ENCODE data around the gene ABL1.
"Not testable (repeated sequence)": the region's sequence is repeated elsewhere in the genome, so short reads cannot be mapped to it uniquely, and the experiment has no call there.

ABL1 gene

DNA sequence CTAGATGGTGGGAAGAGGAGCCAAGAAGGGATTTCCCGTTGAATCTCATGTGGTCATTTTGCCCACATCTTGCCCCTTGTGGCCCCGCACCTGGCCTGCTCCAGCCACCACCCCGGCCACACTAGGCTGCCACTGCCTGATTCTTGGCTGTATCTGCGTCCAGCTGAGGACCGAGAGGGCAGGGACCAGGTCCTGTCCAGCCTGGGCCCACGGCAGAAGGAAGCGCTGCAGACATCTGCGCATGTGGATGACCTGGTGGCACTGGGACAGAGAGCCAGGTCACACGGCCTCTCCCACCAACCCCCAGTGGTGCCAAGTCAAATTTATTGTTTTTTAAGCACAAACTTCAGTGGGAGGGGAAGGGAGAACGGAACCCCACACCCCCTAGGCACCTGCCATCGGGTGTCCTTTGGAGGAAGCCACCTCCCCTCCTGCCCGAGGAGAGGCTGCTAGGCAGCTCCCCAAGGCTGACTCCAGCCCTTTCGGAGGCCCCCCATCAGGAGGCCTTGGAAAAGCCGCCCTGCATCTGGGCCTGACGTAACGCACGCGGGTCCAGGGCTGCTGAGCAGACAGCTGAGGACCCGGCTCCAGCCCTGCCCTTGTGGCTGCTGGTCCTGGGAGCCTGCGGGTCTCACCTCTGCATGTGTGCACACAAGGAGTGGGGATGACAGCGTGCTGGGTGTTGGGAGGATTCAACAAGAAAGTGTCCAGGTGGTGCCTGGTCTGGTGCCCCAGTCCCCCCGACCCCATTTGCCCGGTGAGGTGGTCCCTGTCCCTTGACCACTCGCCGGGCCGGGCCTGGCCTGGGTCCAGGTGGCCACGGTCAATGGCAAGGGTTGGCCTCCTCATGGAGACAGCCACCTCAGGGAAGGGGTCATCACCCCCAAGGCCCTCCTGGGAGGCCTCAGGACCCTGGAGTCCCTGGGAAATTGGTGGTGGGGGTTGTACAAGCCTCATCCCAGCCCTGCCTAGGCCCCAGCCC, 67.4 kb downstream of the ABL1 start:
- DNase-seq (ENCODE audit: low read depth in 2 of 3, low spot score in 2 of 3) = no peak

DNA sequence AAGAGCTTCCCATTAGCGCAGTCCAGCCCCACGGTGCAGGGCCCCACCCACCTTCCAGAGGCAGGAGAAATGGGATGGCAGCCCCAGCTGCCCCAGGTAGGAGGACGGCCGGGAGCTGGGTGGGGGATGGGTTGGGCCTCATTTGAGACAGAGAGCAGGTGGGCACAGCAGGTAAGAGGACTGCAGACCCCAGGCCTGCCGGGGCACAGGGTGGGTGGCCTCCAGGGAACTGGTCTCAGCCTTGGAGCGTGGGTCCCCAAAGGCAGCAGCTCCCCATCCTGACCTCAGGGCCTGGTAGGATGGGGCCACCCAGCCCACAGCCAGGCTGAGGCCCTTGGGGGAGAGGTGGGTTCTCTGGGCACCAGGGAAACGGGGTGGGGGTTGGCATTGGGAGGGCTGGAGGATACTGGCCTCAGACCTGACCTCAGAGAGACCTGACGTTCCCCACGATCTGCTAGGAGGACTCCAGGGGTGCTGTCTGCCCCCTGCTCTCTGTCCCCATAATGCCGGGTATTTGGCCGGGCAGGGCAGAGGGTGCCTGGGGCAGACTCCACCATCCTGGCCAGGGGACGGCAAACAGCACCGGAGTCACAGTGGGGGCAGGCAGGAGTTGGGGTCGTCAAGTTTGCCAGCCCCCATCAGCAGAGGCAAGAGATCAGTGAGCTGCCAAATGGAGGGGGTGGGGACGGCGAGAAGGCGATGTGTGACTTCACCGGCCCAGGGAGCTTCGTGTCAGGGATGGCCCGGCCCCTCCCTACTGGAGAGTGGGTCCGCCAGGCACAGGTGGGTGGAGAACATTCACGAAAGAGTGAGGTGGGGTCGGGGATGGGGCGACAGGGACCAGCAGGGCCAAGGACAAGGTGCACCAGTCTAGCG, 68.4 kb downstream of the ABL1 start:
- DNase-seq (ENCODE audit: low read depth in 2 of 3, low spot score in 2 of 3) = no peak

DNA sequence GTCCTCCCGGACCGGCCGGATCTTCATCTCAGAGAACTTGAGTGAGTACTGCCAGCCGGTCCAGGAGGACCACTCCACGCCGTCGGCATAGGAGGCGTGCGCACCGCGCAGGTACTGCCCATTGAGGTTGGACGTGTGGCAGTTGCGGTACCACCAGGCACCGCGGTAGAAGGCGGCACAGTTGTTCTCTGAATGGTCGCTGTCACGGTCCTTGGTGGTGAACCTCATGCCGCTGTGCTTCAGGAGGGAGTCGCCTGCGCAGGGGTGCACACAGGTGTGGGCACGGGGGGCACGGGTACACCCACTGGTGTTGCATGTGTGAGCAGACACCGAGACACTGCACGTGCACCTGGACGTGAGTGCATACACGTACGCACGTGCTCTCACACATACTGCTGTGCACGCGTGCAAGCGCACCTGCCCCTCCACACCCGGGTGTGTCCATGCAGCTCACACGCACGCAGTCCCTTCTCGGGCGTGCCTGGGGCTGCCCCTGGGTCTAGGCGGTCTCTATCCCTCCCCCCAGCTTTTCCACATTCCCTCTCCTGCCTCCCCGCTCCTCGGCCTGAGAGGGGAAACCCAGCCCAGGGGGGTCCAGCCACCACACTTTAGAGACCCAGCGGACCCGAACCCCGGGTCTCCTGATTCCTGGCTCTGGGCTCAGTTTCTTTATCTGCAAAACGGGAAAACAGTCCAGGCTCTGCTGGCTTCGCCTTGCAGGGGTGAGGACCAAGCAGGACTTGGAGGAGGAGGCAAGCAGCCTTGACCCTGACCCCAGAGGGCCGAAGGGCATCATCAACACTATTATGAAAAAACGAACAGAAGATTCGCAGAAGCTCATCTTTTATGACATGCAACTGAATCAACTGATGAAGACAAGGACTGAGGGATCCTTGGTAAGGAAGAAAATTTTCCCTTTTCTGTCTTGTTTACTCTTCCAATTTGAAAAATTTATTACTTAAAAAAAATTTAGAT, 69.3 kb downstream of the ABL1 start:
- DNase-seq (ENCODE audit: low read depth in 2 of 3, low spot score in 2 of 3) = no peak

DNA sequence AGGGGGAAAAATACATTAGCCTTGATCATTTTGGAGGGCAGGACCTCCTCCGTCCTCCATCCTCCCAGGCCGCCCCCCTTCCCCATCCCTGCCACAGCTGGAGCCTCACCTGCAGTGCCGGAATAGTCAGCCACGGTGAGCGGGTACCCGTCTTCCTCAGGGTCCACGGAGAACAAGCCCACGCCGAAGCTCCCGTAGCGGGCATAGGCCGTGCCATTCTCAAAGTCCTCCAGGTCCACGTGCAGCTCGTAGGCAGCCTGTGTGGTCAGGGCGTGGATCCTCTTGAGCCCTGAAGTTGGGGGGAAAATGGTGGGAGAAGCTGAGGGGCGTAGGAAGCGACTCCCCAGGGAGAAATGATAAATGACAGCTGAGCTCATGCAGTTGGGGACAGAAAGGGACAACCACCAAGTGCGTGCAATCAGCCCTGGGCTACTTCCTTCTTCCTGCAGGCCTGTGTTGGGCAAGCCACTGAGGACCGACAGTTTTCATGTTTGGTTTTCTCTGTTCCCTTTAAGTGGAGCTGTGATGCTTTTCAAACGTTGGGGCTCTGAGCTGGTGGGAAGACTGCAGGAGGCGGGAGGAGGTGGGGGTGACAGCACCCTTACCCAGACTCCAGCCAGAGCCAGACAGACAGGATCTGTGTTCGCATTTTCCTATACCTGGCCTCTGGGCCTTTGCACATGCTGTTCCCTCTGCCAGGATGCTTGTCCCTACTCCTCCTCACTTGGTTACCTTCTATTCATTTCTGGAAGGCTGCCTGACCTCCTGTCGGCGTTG, 70.3 kb downstream of the ABL1 start:
- DNase-seq (ENCODE audit: low read depth in 2 of 3, low spot score in 2 of 3) = no peak

DNA sequence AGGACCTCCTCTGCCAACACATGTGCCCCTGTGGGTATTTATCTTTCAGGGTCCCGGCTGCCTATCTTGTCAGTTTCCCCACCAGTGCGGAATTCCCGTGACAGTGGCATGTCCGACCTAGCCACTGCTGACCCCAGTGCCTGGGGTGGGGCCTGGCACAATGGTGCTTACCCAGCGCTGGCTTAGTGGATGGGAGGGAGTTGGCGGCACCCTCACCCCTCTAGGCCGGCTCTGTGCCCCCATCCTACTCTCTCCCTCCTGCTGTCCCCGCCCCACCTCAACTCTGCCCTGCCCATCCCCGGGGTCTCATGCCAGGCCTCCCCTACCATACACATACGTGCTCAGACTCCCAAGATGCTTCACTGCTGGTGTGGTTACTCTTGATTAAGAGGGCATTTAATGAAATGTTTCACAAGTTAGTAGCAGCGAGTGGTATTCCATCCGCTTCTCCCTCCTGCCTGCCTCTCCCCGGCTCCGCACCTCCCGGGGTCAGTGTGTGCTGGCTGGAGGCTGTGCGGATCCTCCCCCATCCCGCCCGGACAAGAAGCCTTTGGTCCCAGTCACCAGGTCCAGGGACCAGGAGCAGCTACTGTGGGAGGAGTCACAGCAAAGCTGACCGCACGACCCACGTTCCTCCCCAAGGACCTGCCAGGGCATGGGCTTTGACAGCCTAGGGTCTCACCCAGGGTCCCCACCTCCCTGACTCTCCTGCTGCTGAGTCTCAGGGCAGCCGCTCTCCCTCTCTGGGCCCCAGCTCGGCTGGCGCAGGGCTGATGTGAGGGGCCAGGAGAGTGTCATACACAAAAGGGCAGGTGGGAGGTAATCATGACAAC, 71.1 kb downstream of the ABL1 start:
- DNase-seq (ENCODE audit: low read depth in 2 of 3, low spot score in 2 of 3) = no peak

DNA sequence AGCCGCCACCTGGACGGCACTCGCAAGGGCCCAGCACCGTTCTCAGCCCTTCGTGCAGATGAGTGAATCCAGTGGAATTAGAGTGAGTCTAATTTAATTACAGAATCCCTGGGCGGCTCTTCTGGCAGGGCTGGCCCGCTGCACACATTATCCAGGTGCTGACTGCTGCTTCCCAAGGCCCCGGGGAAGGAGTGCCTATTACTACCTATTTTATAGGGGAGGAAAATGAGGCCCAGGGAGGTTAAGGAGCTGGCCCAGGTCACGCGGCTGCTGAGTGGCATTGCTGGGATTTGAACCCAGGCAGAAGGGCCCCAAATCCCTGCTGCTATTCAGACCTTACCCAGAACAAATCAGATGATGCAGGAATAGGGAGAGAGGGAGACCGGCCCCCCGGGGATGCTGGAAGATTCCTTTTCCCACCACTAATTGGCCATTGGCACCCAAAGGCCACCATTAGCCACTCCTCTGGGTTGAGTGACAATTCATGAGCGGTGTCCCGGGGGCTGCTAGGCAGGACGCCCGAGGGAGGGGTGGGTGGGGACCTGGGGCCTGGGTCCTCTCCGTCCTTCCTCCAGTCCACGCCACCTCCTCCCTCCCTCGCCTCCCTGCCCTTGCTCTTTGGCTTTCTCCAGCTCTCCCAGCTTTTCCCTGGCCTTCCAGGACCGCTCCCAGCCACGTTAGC, 71.8 kb downstream of the ABL1 start:
- DNase-seq (ENCODE audit: low read depth in 2 of 3, low spot score in 2 of 3) = no peak

DNA sequence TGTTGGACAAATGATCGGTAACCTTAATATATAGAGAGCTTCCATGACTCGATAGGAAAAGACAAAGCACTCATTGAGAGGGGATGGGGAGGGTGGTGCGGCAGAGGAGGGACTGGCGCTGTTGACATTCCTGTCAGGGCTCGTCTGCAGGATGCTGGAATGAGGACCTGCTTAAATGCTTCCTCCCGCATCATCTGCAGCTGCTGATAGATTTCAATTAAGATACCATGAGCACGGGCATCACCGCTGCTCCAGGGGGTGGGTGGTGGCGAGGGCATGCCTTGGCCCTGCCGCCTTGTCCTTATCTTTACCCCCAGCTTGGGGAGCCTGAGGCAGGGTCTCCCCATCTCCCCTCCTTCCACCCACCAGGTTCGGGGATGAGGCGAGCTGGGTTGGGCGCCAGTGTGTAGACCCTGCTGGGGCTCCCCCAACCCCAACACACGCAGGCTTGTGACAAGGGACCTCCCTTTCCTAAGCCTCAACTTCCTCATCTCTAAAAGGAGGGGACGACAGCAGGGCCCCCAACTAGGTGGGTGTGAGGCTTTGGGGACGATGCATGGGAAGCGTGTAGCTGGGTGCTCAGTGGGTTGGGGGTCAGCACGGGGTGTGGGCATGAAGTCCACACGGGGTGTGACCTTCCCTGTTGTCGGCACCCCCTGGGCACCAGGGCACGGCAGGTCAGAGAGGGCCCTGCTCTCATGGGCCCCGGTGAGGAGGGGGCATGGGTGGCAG, 73.3 kb downstream of the ABL1 start:
- no peak for DNase-seq (ENCODE audit: low read depth in 2 of 3, low spot score in 2 of 3)

DNA sequence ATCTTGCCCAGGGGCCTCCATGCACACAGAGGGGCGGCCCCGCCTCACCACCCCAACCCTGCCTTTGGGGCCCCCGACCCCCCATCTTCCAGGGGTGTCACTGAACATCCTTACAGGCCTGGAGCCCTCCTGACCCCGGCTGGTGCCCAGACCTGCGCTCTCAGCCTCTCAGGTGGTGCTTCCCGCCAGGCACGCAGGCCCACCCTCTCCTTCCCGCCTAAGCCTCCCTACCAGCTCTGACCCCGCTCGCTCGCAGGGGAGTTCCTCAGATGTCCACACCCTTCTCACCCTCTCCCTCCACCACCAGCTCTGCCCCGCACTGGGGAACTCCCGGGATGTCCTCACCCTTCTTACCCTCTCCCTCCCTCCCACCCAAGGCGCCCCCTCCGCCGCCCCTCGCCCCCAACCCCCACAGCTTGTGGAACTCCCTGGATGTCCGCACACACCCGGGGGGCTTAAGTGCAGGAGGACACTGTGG, 73.9 kb downstream of the ABL1 start:
- DNase-seq (ENCODE audit: low read depth in 2 of 3, low spot score in 2 of 3) = no peak

DNA sequence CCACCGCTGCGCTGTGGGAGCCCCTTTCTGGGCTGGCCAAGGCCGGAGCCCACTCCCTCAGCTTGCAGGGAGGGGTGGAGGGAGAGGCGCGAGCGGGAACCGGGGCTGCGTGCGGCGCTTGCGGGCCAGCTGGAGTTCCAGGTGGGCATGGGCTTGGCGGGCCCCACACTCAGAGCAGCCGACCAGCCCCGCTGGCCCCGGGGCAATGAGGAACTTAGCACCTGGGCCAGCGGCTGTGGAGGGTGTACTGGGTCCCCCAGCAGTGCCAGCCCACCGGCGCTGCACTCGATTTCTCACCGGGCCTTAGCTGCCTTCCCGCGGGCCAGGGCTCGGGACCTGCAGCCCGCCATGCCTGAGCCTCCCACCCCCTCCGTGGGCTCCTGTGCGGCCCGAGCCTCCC, 75.0 kb downstream of the ABL1 start:
- DNase-seq (ENCODE audit: low read depth in 2 of 3, low spot score in 2 of 3) = not testable (repeated sequence)

DNA sequence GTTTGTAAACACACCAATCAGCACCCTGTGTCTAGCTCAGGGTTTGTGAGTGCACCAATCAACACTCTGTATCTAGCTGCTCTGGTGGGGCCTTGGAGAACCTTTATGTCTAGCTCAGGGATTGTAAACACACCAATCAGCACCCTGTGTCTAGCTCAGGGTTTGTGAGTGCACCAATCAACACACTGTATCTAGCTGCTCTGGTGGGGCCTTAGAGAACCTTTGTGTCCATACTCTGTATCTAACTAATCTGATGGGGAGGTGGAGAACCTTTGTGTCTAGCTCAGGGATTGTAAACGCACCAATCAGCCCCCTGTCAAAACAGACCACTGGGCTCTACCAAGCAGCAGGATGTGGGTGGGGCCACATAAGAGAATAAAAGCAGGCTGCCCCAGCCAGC, 75.6 kb downstream of the ABL1 start:
- not testable (repeated sequence) for DNase-seq (ENCODE audit: low read depth in 2 of 3, low spot score in 2 of 3)

DNA sequence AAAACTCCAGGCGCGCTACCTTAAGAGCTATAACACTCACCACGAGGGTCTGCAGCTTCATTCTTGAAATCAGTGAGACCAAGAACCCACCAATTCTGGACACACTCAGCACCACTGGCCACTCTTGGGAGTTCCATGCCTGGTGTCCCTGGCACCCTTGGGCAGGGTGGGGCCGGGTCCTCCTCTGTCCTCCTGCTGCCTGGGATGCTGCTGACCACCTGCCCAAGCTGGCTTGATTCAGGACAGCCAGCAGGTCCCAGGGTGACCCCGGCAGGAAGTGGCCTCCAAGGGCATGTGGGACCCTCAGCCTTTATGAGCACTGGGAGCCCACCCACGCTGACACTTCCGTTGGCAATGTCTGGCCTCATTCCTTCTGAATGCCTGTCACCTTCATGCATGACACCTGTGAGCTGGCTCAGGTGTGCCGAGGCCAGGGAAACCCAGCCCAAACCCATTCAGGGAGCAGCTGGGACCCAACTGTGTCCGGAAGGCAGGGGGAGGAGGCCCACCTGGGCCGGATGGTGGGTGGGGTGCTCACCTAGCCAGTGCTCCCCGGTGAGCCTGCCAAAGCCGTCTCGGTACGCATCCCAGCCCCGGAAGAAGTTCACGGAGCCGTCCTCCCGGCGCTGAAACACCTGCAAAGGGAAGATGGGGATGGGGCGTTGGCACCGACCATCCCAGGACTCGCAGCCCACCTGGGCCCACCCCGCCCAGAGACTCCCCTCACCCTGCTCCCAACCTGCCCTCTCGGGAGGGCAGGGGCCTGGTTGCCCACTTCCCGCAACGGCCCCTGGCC, 76.4 kb downstream of the ABL1 start:
- DNase-seq (ENCODE audit: low read depth in 2 of 3, low spot score in 2 of 3) = no peak

DNA sequence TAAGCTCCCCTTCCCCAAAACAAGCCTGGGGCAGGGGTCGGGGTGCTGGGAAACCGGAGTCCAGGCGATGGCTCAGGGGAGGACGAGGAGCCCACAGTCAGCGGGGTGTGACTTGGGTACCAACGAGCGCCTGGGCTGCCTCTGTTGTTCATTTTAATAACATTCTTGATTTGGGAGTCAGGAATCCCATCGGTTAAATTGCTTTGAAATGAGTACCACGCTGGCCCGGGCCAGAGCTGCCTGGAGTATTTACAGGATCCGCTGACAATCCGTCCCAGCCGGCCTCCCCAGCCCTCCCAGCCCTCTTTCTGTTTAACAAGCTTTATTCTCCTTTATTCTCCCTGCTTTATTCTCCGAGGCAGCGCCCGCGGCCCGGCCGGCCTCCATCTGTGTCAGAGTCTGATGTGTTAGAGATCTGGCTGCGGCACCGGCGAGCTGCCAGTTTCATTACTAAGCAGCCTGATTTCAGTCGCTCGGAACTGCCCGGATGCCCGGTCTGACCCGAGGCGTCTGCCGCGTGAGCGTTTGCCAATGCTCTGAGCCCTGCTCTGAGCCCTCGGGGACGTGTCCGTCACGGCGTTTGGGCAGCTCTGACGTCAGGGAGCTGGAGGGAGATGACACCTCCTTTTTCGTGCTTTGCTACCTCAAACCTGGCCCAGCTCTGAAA, 78.0 kb downstream of the ABL1 start:
- DNase-seq (ENCODE audit: low read depth in 2 of 3, low spot score in 2 of 3) = no peak

DNA sequence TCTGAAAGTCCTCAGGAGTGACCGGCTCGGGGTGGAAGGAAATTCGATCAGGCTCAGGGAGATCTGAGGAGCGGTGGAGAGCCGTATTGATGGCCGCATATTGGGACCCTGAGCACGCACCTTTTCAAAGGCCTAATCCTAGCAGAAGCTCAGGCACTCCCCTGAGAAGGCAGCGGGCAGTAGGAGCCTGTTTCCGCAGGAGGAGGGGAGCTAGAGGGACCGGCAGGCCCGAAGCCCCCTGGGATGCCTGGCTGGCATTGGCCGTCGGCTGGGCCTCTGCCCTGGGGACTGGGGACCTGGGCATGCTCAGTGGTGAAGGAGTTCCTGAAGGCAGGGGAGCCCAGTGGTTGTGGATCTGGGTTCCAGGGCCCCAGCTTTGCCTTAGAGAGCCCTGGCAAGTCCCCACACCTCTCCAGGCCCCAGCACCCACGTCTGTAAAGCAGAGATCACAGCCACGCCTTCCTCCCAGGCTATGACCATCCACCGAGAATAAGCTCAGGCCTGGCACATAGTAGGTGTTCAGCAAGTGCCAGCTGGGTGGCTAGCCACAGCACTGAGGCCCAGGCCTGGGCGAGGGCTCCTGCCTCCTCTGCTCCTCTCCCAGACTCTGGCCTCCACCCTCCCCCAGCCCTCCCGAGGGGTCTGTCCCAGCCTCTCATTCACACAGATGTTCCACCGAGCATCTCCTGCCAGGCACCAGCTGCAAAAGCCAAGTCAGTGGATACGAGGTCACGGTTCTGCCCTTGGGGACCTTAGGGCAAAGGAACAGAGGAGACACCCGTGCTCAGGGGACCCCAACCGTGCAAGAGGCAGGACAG, 78.8 kb downstream of the ABL1 start:
- DNase-seq (ENCODE audit: low read depth in 2 of 3, low spot score in 2 of 3) = no peak

DNA sequence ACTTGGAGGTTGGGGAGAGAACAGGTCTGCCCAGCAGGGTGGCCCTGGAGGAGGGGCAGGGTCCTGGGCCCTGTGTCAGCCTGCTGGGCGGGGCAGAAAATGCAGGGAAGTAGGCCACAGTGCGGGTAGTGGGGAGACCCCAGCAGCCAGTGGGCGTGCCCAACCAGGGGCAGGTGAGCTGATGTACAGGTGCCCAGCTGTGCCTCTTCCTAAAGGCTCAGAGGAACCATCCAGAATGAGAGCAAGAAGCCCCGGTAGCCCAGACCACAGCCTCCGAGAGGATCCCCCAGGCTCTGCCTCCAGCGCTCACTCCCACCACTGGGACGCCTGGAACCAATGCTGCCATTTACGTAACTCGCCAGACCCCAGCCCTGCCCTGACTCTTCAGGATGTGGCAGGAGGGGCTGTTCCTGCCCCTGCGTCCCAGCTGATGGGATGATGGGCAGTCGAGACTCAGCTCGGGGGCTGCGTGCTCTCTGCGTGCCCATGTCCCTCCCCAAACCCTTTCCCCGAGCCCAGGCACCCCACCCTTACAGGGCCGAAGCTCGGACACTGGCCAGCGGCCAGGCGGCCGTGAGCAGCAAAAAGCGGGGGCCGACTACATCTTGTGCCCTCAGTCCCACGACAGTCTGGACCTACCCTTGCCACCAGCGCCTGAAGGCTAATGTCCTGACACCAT, 79.5 kb downstream of the ABL1 start:
- no peak for DNase-seq (ENCODE audit: low read depth in 2 of 3, low spot score in 2 of 3)

DNA sequence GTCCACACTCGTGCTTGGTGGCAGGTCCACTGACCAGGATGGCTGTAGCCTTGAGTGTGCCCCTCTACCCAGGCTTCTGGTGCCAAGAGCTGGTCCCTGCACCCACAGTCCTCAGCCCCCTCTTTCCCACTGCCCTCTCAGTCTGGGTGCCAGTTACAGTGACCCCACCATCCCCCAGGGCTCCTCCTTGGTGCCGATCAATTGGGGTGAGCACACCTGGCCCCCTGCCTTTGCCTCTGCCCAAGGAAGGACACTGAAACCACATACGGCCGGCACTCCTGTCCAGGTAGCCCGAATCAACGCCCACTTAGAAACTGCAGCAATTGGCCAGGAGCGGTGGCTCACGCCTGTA, 80.0 kb downstream of the ABL1 start:
- no peak for DNase-seq (ENCODE audit: low read depth in 2 of 3, low spot score in 2 of 3)

Data from activated CD8-positive, alpha-beta memory T cell treated with anti-CD3 and anti-CD28 coated beads for 48 hours (primary cell).